NCI-H82 (cell line): ENCODE data around the gene NAV2.
A peak's percentile ranks its signal among the peaks of the same experiment; 100 is the strongest.
"Not testable (repeated sequence)": the region's sequence is repeated elsewhere in the genome, so short reads cannot be mapped to it uniquely, and the experiment has no call there.

Experiments
- DNase-seq: peaks from one replicate; lab custom pipeline; 2025; lab: John Stamatoyannopoulos, UW

NAV2 gene

GRCh38 chr11:20002312-20003216 lies 289.9 kb downstream of the NAV2 start:
- no peak for DNase-seq

- no peak for DNase-seq
These were observed 290.7 kb downstream of the NAV2 start for GRCh38 chr11:20003351-20003750.

- no peak for DNase-seq
These were observed 292.2 kb downstream of the NAV2 start for GRCh38 chr11:20004866-20005265.

- peak; percentile 9 for DNase-seq
These were observed 293.1 kb downstream of the NAV2 start for GRCh38 chr11:20005747-20006146.

- not testable (repeated sequence) for DNase-seq
These were observed 294.0 kb downstream of the NAV2 start for GRCh38 chr11:20006618-20007017.

DNA sequence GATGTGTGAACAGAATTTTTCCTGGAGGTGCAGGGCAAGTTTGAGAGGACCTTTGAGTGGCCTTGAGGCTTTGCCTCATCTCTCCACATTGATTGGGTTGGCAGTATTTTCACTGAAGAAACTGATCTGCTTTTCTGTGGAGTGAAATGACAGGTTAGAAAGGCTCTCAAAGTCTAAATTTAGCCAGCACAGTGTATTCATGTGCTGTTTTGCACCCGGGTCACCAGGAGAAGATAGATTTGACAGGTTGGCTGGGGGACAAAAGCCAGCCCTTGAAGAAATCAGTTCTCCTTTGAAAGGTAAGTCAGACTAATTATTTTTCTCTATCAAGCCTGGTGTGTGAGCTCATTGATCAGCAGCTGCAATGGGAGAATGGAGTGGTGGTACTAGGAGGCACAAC lies 294.7 kb downstream of the NAV2 start:
- DNase-seq = no peak

GRCh38 chr11:20008190-20008870 lies 295.7 kb downstream of the NAV2 start:
- DNase-seq = no peak

DNA sequence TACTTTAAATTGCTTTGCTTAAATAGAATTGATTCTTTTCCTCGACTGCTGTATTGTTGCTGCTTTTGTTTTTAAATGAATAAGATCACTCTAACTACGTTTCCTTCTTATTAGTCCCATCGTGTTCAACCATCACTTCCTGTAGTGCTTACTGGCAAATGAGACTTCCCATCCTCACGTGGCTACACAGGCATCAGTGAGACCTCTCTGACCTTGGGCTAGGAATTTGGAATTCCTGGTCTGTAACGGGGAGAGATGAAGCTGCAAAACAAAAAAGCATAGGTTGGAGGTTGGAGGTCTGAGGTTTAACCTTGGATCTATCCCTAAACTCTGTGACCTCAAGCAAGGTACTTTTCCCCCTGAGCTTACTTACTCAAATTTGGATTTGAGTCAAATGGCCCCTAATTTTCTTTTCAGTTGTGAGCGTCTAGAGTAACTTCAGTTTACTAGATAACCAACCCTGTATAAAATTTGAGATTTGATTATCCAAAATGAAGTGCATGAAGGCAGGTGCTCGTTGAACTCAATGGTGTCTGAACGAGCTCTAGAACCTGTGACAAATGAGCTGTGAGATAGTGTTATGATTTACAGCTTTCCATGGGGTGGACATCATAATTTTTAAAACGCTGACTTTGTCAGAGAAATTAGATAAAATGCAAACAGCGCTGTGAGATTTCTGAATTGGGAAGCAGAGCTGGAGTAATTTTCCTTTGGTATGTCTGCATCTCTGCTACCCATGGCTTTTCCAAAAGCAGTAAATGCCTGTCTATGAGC lies 296.4 kb downstream of the NAV2 start:
- DNase-seq = no peak

DNA sequence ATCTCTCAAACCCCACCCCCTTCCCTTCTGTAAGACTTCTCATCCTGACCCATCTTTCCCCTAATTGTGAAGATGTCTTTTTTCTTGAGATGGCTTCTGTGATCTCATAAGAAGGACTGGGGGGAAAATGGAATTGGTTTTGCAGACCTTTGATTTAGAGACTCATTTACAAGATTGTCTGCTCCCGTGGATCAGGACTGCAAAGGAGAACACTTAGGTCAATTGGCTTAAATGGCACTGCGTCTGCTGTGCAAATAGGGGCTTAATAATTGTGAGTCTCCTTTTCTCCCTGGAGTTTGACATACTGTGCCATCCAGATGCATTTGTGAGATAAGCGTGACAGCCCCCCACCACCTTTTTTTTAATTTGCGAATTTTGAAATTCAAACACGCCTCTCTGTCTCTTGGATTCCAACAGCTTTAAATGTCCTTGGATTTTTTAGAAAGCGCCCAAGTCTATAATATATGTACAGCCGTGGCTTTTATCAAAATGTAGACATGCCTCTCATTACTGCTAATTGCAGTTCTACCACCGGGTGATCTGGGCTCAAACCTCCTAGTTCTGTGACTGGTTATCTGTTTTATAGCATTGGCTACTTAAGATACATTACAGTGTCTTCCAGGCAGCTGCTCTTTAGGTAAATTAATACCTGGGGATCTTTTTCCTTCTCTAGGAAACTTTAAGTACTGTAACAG lies 297.7 kb downstream of the NAV2 start:
- peak; percentile 83 for DNase-seq

DNA sequence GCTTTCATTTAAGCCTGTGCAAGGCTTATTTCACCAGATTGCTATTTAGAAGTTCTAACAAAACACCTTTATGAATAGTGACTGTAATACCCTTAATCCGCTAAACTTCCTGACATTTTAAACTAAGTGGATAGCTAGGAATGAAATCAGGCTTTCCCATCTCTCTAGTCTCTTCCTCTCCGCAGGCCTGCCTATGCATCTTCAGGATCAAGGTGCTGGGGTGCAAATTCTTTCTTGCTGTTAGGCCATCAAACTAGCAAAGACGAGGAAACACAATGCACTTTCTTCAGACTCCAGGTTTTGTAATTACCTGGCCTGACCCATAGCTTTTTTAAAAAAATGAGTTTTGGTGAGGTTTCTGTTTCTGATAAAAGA lies 298.2 kb downstream of the NAV2 start:
- DNase-seq = peak; percentile 94

- no peak for DNase-seq
These were observed 298.8 kb downstream of the NAV2 start for GRCh38 chr11:20011307-20011951.

DNA sequence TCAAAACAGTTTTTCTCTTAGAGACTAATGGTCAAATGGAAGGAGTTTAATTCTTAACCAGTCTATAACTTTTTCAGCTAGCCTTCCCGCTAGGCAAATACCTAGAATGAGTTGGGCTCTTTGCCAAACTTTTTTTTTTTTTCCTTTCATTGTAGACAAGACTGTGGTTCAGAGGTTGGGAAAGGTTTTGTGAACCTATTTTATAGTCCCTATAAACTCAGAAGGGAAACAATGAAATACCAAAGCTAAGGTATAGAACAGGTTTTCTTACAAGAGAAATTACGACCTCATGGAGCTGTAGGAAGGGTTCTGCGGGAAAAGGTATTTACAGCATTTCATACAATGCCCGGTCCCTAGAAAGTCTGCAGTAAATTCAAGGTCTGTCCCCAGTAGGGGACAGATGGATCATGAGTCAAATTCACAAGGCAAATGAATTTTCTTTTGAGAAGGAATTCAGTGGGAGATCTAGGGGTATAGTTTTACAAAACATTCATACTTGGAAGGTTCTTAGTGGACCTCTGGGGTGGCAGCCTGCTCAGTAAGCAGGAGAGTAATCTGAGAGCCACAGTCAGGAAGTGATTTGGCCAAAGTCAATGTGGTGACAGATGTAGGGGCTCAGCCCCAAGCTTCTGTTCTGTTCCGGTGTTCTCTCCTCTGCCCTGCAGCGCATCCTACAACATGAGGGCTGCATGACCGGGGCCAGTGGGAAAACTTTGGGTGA lies 300.9 kb downstream of the NAV2 start:
- DNase-seq = peak; percentile 42

- DNase-seq = no peak
These were observed 301.4 kb downstream of the NAV2 start for GRCh38 chr11:20014067-20014402.

- DNase-seq = peak; percentile 4
These were observed 302.5 kb downstream of the NAV2 start for GRCh38 chr11:20015101-20015500.

GRCh38 chr11:20015529-20016427 lies 303.1 kb downstream of the NAV2 start:
- DNase-seq = peak; percentile 33

DNA sequence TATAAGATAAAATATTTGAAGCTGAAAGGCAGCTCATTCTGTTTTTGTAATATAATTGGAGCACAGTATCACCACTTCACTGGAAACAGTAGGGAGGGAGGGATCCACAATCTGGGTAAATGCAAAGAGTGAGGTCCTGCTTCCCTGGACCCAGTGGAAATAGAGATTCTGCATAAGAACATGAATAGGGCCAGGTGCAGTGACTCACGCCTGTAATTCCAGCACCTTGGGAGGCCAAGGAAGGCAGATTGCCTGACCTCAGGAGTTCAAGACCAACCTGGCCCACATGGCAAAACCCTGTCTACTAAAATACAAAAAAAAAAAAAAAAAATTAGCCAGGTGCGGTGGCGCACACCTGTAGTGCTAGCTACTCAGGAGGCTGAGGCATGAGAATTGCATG lies 303.9 kb downstream of the NAV2 start:
- DNase-seq = no peak

- DNase-seq = no peak
These were observed 304.7 kb downstream of the NAV2 start for GRCh38 chr11:20017320-20017719.

- no peak for DNase-seq
These were observed 307.6 kb downstream of the NAV2 start for GRCh38 chr11:20020198-20020597.

DNA sequence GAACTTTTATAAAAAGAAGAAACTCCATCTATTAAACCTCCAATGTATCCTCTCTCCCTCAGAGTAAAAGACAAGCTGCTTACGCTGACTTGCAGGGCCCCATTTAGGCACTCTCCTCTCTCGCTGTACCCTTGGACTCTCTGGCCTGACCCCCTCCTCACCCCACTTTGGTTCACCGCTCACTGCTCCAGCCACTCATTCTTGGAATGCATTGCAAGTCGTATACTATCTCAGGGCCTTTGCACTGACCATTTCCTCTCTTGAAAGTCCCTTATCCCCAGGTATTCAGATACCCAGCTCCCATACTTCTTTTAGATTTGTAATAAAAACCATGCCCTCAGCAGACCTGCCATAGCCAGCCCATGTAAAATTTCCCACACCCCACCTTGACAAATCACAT lies 308.1 kb downstream of the NAV2 start:
- DNase-seq = no peak

DNA sequence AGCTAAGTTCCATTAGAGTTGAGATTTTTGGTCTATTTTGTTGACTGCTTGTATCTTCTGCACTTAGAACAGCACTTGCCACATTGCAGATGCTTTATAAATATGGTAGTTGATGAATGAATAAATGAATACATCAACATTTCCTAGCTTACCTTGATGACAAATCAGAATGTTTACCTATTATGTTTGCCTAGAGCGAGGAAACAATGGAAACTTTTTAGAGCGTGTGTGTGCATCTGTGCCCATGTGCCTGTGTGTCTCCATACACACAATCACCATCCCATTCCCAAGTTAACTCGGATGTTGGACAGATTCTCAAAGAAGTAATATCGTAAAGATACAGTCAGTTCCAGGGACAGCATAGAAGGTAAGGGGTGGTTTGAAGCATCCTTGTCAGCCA lies 308.6 kb downstream of the NAV2 start:
- no peak for DNase-seq
